ENCODE results near the gene KDM3B. TPM values are rescaled to one million over a fixed set of nuclear protein-coding genes. Genes with fewer than 3 reads are reported as not detected.

Gene KDM3B
- total and polyA plus RNA-seq, 2 of the 8 experiments (the other 6 are each of a cell fraction or from before 2014, with no cell fraction given), result 27.1 to 78.1 TPM

DNA sequence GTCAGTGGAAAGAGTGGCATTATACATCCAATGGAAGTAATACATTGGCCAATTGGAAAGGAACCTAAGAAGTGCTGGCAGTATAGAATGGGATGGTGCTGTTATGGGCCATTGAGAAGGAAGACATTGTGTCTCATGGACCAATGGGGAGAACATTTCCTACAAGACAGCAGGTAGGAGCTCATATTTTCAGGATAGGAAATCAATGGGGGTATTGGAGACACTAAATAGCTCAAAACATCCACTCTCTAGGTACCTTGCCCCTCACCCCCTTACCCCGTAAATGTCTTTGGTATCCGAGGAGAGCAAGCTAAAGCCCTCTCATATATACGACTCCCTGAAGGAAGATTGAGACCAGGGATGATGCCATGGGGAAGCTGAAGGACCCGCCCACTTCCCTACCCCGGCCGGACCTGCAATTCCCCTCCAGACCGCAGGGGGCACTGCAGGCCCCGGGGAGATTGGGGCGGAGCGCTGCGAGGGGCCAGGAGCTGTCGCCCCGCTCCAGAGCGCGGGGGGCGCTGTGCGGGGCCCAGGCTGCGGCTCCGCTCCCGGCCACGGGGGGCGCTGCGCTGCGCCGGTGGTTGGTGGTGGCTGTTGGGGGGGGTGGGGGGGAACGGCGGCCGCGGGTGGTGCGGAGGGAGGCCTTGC is at the start of gene KDM3B (continued):
- TF ChIP-seq ZNF274 (IDR thresholded peaks at IDR 0.05; ENCODE audit: borderline replicate concordance, extremely low read depth, low read length), result no peak
- no peak for TF ChIP-seq CBX5 (IDR thresholded peaks at IDR 0.05; ENCODE audit: low read depth, low read length)
- TF ChIP-seq EGR1 (IDR thresholded peaks at IDR 0.05; ENCODE audit: borderline replicate concordance, low read depth, low read length), result peak; percentile 60; the same call in 1 of the 2 replicates
- no peak for TF ChIP-seq SIX5 (IDR thresholded peaks at IDR 0.05; ENCODE audit: low read depth, low read length)
- no peak for TF ChIP-seq HDAC6 (IDR thresholded peaks at IDR 0.05; ENCODE audit: low read depth, low read length)
- no peak for TF ChIP-seq RNF2 (IDR thresholded peaks at IDR 0.05; ENCODE audit: borderline replicate concordance, low read depth, low read length, missing control alignments, poor library complexity, severe bottlenecking)
- TF ChIP-seq BACH1 (IDR thresholded peaks at IDR 0.05; ENCODE audit: low read length), result no peak
- TF ChIP-seq SP2 (IDR thresholded peaks at IDR 0.05; ENCODE audit: low read length), result peak; percentile 67
- TF ChIP-seq NANOG (IDR thresholded peaks at IDR 0.05; ENCODE audit: insufficient read depth, low read depth, low read length, poor library complexity, severe bottlenecking), result peak; percentile 28
- TF ChIP-seq NRF1 (IDR thresholded peaks at IDR 0.05; ENCODE audit: low read depth, low read length), result no peak
- no peak for TF ChIP-seq KDM1A (IDR thresholded peaks at IDR 0.05; ENCODE audit: borderline replicate concordance, low read length)
- TF ChIP-seq BCL11A (IDR thresholded peaks at IDR 0.05; ENCODE audit: low read depth in 2 of 2, low read length in 2 of 2), result no peak
- TF ChIP-seq FOSL1 (IDR thresholded peaks at IDR 0.05; ENCODE audit: insufficient read depth, low read depth, low read length), result no peak
- TF ChIP-seq SIRT6 (IDR thresholded peaks at IDR 0.05; ENCODE audit: low read length), result no peak
- no peak for TF ChIP-seq CHD1 (IDR thresholded peaks at IDR 0.05; ENCODE audit: low read depth, low read length)

Data from H1 (cell line).